Measurements from ENCODE around the gene CENPP.

CENPP gene

DNA sequence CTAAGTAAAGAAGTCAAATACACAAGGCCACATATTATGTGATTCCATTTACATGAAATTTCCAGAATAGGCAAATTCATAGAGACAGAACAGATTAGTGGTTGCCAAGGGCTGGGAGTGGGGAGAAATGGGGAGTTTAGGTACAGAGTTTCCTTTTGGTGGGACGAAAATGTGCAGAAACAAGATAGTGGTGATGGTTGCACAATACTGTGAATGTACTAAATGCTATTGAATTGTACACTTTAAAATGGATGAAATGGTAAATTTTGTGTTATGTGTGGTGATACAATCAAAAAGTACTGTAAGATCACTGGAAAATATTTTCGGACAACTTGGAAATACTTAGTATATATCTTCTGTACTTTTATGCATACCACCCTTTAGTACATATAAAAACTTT is 195.1 kb downstream of the CENPP start:
- no peak for DNase-seq (ENCODE audit: low read depth, low spot score)
- no peaks in the 10 kb centered on the region for H3K9me3 ChIP-seq (ENCODE audit: low read depth, low read length)
- no peak overlapping the region for H3K9ac ChIP-seq (ENCODE audit: insufficient read length)
- H3K36me3 ChIP-seq (ENCODE audit: insufficient read depth, low read length): no peaks in the 10 kb centered on the region
- no peak overlapping the region for H3K4me3 ChIP-seq
- TF ChIP-seq EZH2 (IDR thresholded peaks at IDR 0.05) (no peak), POLR2AphosphoS5 (IDR thresholded peaks at IDR 0.05; ENCODE audit: borderline replicate concordance, low read depth, low read length) (no peak), FOXP2 (optimal IDR thresholded peaks at IDR 0.05; ENCODE audit: control extremely low read depth, extremely low read length, insufficient read depth) (no peak)
- no peak overlapping the region for H3K27ac ChIP-seq

DNA sequence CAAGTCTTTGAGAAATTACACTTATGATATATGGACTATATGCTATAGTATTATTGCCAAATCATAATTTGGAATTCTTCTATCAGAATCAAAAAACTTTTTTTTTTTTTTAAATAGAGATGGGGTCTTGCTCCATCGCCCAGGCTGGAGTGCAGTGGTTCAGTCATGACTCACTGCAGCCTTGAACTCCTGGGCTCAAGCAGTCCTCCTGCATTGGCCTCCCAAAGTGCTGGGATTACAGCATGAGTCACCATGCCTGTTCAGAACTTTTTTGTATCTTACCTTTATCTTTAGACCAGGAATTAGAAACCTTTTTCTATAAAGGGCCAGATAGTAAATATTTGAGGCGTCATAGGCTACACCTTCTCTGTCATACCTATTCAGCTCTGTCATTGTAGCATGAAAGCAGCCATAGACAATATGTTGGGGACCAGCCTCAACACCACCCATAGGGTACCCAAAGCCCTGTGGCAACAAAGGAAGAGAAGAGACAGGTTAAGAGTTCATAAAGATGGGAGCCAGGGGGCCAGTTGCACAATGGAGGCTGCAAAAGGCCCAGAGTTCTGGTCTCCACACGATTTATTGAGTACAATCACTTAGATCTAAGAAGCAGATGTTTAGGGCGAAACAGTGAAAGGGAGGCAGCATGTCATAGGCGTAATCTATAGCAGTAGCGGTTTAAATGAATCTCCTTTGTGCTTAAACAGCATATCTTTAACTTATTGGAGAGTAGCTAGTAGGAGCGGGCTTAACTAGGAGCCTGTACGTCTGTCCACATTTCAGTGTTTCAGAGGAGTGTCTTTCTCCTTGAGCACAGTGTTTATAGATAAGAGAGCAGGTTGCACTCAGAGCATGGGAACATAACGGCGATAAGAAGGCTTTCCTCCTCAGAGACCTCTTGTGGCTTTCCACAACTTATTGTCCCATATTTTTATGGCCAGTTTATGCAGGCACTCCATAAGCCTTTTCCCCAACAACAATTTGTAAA is 197.5 kb downstream of the CENPP start:
- TF ChIP-seq POLR2AphosphoS5 (IDR thresholded peaks at IDR 0.05; ENCODE audit: borderline replicate concordance, low read depth, low read length) (no peak), FOXP2 (optimal IDR thresholded peaks at IDR 0.05; ENCODE audit: control extremely low read depth, extremely low read length, insufficient read depth) (no peak), EZH2 (IDR thresholded peaks at IDR 0.05) (no peak)
- H3K4me3 ChIP-seq: no peak overlapping the region

DNA sequence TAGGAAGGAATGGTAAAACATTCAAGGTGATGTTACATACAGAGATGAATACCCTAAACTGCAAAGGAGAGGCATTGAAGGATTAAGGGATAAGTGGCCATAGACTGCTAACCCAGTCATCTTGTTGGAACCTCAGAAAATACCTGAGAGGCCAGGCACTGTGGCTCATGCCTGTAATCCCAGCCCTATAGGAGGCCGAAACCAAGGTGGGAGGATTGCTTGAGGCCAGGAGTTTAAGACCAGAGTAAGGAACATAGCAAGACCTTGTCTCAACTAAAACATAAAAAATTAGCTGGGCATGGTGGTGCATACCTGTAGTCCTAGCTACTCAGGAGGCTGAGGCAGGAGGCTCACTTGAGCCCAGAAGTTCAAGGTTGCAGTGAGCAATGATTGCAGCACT is 199.1 kb downstream of the CENPP start:
- no peak for DNase-seq (ENCODE audit: low read depth, low spot score)
- Histone ChIP-seq H3K9ac (ENCODE audit: insufficient read length) (no peak overlapping the region), H3K4me3 (no peak overlapping the region), H3K9me3 (ENCODE audit: low read depth, low read length) (no peaks in the 10 kb centered on the region), H3K27ac (no peak overlapping the region), H3K36me3 (ENCODE audit: insufficient read depth, low read length) (no peaks in the 10 kb centered on the region)
- no peak for TF ChIP-seq EZH2 (IDR thresholded peaks at IDR 0.05)
- no peak for TF ChIP-seq POLR2AphosphoS5 (IDR thresholded peaks at IDR 0.05; ENCODE audit: borderline replicate concordance, low read depth, low read length)
- TF ChIP-seq FOXP2 (optimal IDR thresholded peaks at IDR 0.05; ENCODE audit: control extremely low read depth, extremely low read length, insufficient read depth): no peak

More for the DNA sequence above, 197.5 kb downstream of the CENPP start:
- Histone ChIP-seq H3K36me3 (ENCODE audit: insufficient read depth, low read length) (no peaks in the 10 kb centered on the region), H3K9ac (ENCODE audit: insufficient read length) (no peak overlapping the region), H3K27ac (no peak overlapping the region), H3K9me3 (ENCODE audit: low read depth, low read length) (no peaks in the 10 kb centered on the region)
- DNase-seq (ENCODE audit: low read depth, low spot score): no peak

DNA sequence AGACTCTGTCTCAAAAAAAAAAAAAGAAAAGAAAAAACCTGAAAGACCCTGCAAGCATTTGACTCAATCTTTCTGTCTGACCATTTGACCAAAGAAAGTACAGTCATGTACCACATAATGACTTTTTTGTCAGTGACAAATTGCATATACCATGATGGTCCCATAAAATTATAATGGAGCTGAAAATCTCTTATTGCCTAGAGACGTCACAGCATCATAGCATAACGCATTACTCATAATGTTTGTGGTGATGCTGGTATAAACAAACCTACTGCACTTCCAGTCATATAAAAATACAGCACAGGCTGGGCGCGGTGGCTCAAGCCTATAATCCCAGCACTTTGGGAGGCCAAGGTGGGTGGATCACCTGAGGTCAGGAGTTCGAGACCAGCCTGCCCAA is 199.6 kb downstream of the CENPP start:
- TF ChIP-seq EZH2 (IDR thresholded peaks at IDR 0.05): no peak
- no peak for TF ChIP-seq POLR2AphosphoS5 (IDR thresholded peaks at IDR 0.05; ENCODE audit: borderline replicate concordance, low read depth, low read length)
- TF ChIP-seq FOXP2 (optimal IDR thresholded peaks at IDR 0.05; ENCODE audit: control extremely low read depth, extremely low read length, insufficient read depth): no peak
- no peak for DNase-seq (ENCODE audit: low read depth, low spot score)
- Histone ChIP-seq H3K9ac (ENCODE audit: insufficient read length) (no peak overlapping the region), H3K36me3 (ENCODE audit: insufficient read depth, low read length) (no peaks in the 10 kb centered on the region), H3K4me3 (no peak overlapping the region), H3K9me3 (ENCODE audit: low read depth, low read length) (no peaks in the 10 kb centered on the region), H3K27ac (no peak overlapping the region)

DNA sequence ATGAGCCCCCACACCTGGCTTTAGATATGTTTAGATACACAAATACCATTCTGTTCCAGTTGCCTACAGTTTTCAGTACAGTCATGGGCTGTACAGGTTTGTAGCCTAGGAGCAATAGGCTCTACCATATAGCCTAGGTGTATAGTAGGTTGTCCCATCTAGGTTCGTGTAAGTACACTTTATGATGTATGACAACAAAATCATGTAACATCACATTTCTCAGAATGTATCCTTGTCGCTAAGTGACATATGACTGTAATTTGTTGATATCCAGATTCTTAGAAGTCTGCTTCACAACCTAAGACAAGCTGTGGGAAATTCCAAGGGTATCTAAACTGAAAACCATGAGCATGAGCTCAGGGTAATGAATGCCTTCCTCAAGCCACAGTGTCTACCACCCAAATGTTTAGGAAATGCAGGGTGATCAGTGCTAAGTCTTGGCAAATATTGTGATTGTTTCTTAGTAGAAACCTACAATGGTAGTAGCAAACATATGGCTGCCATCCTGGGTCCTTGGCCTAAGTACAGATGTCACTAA is 201.6 kb downstream of the CENPP start:
- no peak for DNase-seq (ENCODE audit: low read depth, low spot score)
- Histone ChIP-seq H3K9me3 (ENCODE audit: low read depth, low read length) (no peaks in the 10 kb centered on the region), H3K9ac (ENCODE audit: insufficient read length) (no peak overlapping the region), H3K27ac (no peak overlapping the region), H3K36me3 (ENCODE audit: insufficient read depth, low read length) (no peaks in the 10 kb centered on the region), H3K4me3 (no peak overlapping the region)
- no peak for TF ChIP-seq FOXP2 (optimal IDR thresholded peaks at IDR 0.05; ENCODE audit: control extremely low read depth, extremely low read length, insufficient read depth)
- no peak for TF ChIP-seq EZH2 (IDR thresholded peaks at IDR 0.05)
- no peak for TF ChIP-seq POLR2AphosphoS5 (IDR thresholded peaks at IDR 0.05; ENCODE audit: borderline replicate concordance, low read depth, low read length)

DNA sequence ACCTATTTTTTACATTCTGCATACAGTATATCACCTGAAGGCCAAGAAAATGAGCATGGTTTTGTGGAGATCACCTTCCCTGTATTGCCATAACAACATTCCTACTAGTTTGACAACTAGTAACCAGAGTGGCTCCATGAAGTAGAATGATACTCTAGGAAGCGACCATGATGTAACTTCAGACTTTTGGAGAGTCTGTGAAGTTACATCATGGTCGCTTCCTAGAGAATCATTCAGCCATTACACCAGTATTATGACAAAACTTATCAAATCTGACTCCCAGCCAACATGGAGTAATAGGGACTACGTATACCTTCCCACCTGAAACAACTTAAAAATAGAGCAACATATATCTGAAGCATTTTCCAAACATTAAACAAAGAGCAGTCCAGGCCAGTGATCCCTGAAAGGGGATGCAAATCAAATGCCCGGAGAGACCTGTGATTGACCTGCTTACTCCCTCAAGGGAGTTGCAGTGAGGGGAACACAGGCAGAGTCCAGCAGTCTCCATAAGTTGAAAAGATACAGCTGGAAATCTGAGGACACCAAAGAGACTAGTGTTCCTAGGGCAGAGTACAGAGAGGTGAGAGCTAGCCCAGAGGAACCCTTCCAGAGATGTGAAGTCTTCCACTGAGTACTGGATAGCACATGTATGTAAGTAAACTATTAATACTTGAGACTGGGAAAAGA is 202.2 kb downstream of the CENPP start:
- Histone ChIP-seq H3K9ac (ENCODE audit: insufficient read length) (no peak overlapping the region), H3K36me3 (ENCODE audit: insufficient read depth, low read length) (no peaks in the 10 kb centered on the region), H3K4me3 (no peak overlapping the region), H3K27ac (no peak overlapping the region; the same call in 1 of the 2 replicates), H3K9me3 (ENCODE audit: low read depth, low read length) (no peaks in the 10 kb centered on the region)
- no peak for DNase-seq (ENCODE audit: low read depth, low spot score)
- no peak for TF ChIP-seq FOXP2 (optimal IDR thresholded peaks at IDR 0.05; ENCODE audit: control extremely low read depth, extremely low read length, insufficient read depth)
- no peak for TF ChIP-seq POLR2AphosphoS5 (IDR thresholded peaks at IDR 0.05; ENCODE audit: borderline replicate concordance, low read depth, low read length)
- no peak for TF ChIP-seq EZH2 (IDR thresholded peaks at IDR 0.05)

DNA sequence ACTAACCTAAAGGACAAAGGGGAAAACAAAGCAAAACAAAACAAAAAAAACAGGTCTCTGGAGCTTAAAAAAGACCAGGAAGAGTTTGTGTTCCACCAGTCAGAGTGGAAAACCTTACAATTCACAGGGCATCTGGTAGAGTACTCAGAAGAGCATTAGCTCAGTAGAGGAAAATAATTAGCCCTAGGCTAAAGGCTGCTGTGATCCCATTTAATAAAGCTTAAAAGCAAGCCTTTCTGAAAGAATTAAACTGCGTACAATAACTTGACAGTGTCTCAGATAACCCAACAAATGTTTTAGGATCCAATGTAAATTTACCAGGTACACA is 202.7 kb downstream of the CENPP start:
- no peak for DNase-seq (ENCODE audit: low read depth, low spot score)
- H3K27ac ChIP-seq: no peak overlapping the region; the same call in 1 of the 2 replicates
- TF ChIP-seq EZH2 (IDR thresholded peaks at IDR 0.05) (no peak), FOXP2 (optimal IDR thresholded peaks at IDR 0.05; ENCODE audit: control extremely low read depth, extremely low read length, insufficient read depth) (no peak), POLR2AphosphoS5 (IDR thresholded peaks at IDR 0.05; ENCODE audit: borderline replicate concordance, low read depth, low read length) (no peak)
- H3K36me3 ChIP-seq (ENCODE audit: insufficient read depth, low read length): no peaks in the 10 kb centered on the region
- no peak overlapping the region for H3K9ac ChIP-seq (ENCODE audit: insufficient read length)
- no peak overlapping the region for H3K4me3 ChIP-seq
- no peaks in the 10 kb centered on the region for H3K9me3 ChIP-seq (ENCODE audit: low read depth, low read length)

DNA sequence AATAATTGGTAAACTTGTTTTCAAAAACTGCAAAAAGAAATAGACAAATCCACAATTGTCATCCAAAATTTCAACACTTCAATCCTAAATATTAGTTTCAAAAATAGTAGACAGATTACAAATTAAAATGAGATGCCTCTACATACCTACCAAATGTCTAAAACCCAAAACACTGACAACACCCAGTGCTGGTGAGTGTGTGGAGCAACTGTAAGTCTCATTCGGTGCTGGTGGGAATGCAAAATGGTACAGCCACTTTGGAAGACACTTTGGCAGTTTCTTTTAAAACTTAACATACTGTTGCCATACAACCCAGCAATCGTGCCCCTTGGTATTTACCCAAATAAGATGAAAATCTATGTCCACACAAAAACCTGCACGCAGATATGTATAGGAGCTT is 203.4 kb downstream of the CENPP start:
- TF ChIP-seq FOXP2 (optimal IDR thresholded peaks at IDR 0.05; ENCODE audit: control extremely low read depth, extremely low read length, insufficient read depth): no peak
- no peak for TF ChIP-seq POLR2AphosphoS5 (IDR thresholded peaks at IDR 0.05; ENCODE audit: borderline replicate concordance, low read depth, low read length)
- no peak for TF ChIP-seq EZH2 (IDR thresholded peaks at IDR 0.05)
- H3K9me3 ChIP-seq (ENCODE audit: low read depth, low read length): no peaks in the 10 kb centered on the region

More for the DNA sequence above, 203.4 kb downstream of the CENPP start:
- no peaks in the 10 kb centered on the region for H3K36me3 ChIP-seq (ENCODE audit: insufficient read depth, low read length)
- no peak overlapping the region for H3K27ac ChIP-seq
- no peak overlapping the region for H3K4me3 ChIP-seq
- no peak for DNase-seq (ENCODE audit: low read depth, low spot score)
- no peak overlapping the region for H3K9ac ChIP-seq (ENCODE audit: insufficient read length)

All from SK-N-MC (cell line).